Measurements from ENCODE around the gene S100A3.

The S100A3 gene

GRCh38 chr1:153532769-153533599 lies 16.1 kb downstream of the S100A3 start:
- H3K9me3 ChIP-seq (ENCODE audit: insufficient read depth, low read length), result no peaks in the 10 kb centered on the region
- H3K4me3 ChIP-seq (ENCODE audit: insufficient read depth, low read length, poor library complexity, severe bottlenecking), result no peak overlapping the region
- no peaks in the 10 kb centered on the region for H3K79me2 ChIP-seq (ENCODE audit: insufficient read depth, low read length)
- no peaks in the 10 kb centered on the region for H3K27me3 ChIP-seq (ENCODE audit: low read length)
- no peak overlapping the region for H3K4me2 ChIP-seq (ENCODE audit: low read depth, low read length, poor library complexity, severe bottlenecking)
- no peaks in the 10 kb centered on the region for H3K9me2 ChIP-seq (replicated peaks; ENCODE audit: insufficient read depth, low read length)
- H3K36me3 ChIP-seq (ENCODE audit: low read length), result no peaks in the 10 kb centered on the region
- H3F3A ChIP-seq (ENCODE audit: insufficient read depth), result no peaks in the 10 kb centered on the region
- TF ChIP-seq, protein P1, sequence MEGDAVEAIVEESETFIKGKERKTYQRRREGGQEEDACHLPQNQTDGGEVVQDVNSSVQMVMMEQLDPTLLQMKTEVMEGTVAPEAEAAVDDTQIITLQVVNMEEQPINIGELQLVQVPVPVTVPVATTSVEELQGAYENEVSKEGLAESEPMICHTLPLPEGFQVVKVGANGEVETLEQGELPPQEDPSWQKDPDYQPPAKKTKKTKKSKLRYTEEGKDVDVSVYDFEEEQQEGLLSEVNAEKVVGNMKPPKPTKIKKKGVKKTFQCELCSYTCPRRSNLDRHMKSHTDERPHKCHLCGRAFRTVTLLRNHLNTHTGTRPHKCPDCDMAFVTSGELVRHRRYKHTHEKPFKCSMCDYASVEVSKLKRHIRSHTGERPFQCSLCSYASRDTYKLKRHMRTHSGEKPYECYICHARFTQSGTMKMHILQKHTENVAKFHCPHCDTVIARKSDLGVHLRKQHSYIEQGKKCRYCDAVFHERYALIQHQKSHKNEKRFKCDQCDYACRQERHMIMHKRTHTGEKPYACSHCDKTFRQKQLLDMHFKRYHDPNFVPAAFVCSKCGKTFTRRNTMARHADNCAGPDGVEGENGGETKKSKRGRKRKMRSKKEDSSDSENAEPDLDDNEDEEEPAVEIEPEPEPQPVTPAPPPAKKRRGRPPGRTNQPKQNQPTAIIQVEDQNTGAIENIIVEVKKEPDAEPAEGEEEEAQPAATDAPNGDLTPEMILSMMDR (IDR thresholded peaks at IDR 0.05; ENCODE audit: insufficient read depth, low read length, poor library complexity, severe bottlenecking), result peak; percentile 92
- no peak for TF ChIP-seq EZH2phosphoT487 (conservative IDR thresholded peaks at IDR 0.05; ENCODE audit: low read length)
- no peak overlapping the region for H2AFZ ChIP-seq (ENCODE audit: low read depth, low read length, severe bottlenecking)
- H4K20me1 ChIP-seq (ENCODE audit: low read depth, low read length), result no peaks in the 10 kb centered on the region
- no peak overlapping the region for H3K9ac ChIP-seq (ENCODE audit: low read length)
- no peak overlapping the region for H3K27ac ChIP-seq (ENCODE audit: low read depth, low read length)

DNA sequence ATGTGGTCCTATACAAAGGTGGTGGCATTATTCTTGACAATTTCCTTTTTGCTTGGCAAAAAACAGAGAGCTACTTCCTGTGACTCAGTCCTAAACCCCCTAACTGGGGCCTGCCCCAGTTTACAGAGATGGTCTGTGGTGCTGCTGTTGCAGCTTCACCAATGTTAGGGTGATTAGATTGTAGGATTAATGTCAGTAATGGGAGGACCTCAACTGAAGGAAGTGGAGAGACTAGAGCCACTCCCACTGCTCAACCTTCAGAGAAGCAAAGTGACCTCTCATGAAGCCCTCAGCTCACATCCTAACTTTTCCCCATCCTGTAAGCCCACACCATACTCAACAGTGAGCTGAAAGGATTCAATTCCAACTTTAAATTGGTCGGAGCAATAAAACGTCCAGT lies 16.9 kb downstream of the S100A3 start:
- no peaks in the 10 kb centered on the region for H4K20me1 ChIP-seq (ENCODE audit: low read depth, low read length)
- H3F3A ChIP-seq (ENCODE audit: insufficient read depth), result no peaks in the 10 kb centered on the region
- no peaks in the 10 kb centered on the region for H3K9me2 ChIP-seq (replicated peaks; ENCODE audit: insufficient read depth, low read length)
- H3K9me3 ChIP-seq (ENCODE audit: insufficient read depth, low read length), result no peaks in the 10 kb centered on the region
- H3K36me3 ChIP-seq (ENCODE audit: low read length), result no peaks in the 10 kb centered on the region
- H3K79me2 ChIP-seq (ENCODE audit: insufficient read depth, low read length), result no peaks in the 10 kb centered on the region
- no peak overlapping the region for H3K9ac ChIP-seq (ENCODE audit: low read length)
- H3K4me2 ChIP-seq (ENCODE audit: low read depth, low read length, poor library complexity, severe bottlenecking), result no peak overlapping the region
- no peak overlapping the region for H3K27ac ChIP-seq (ENCODE audit: low read depth, low read length)
- no peak overlapping the region for H2AFZ ChIP-seq (ENCODE audit: low read depth, low read length, severe bottlenecking)
- no peaks in the 10 kb centered on the region for H3K27me3 ChIP-seq (ENCODE audit: low read length)
- no peak for TF ChIP-seq EZH2phosphoT487 (conservative IDR thresholded peaks at IDR 0.05; ENCODE audit: low read length)
- TF ChIP-seq, protein P1 (IDR thresholded peaks at IDR 0.05; ENCODE audit: insufficient read depth, low read length, poor library complexity, severe bottlenecking), result no peak
- no peak overlapping the region for H3K4me3 ChIP-seq (ENCODE audit: insufficient read depth, low read length, poor library complexity, severe bottlenecking)

- Histone ChIP-seq H3K9me3 (ENCODE audit: insufficient read depth, low read length) (no peaks in the 10 kb centered on the region), H3K36me3 (ENCODE audit: low read length) (no peaks in the 10 kb centered on the region), H3K4me3 (ENCODE audit: insufficient read depth, low read length, poor library complexity, severe bottlenecking) (no peak overlapping the region), H3K27me3 (ENCODE audit: low read length) (no peaks in the 10 kb centered on the region), H3K9ac (ENCODE audit: low read length) (no peak overlapping the region), H2AFZ (ENCODE audit: low read depth, low read length, severe bottlenecking) (no peak overlapping the region), H3K4me2 (ENCODE audit: low read depth, low read length, poor library complexity, severe bottlenecking) (no peak overlapping the region), H3K79me2 (ENCODE audit: insufficient read depth, low read length) (no peaks in the 10 kb centered on the region), H4K20me1 (ENCODE audit: low read depth, low read length) (no peaks in the 10 kb centered on the region), H3K27ac (ENCODE audit: low read depth, low read length) (no peak overlapping the region), H3K9me2 (replicated peaks; ENCODE audit: insufficient read depth, low read length) (no peaks in the 10 kb centered on the region), H3F3A (ENCODE audit: insufficient read depth) (no peaks in the 10 kb centered on the region)
- no peak for TF ChIP-seq EZH2phosphoT487 (conservative IDR thresholded peaks at IDR 0.05; ENCODE audit: low read length)
- TF ChIP-seq, protein P1 (IDR thresholded peaks at IDR 0.05; ENCODE audit: insufficient read depth, low read length, poor library complexity, severe bottlenecking), result no peak
Observed at GRCh38 chr1:153531638-153532037, 17.4 kb downstream of the S100A3 start.

Data from SU-DHL-6 (cell line).